Mesothelial cell of epicardium (in vitro differentiated cells): ENCODE data around the gene LRFN3. TPM values are rescaled to one million over a fixed set of nuclear protein-coding genes. Genes with fewer than 3 reads are reported as not detected.
"Not testable (repeated sequence)": the region's sequence is repeated elsewhere in the genome, so short reads cannot be mapped to it uniquely, and the experiment has no call there.

Experiments used
- DNase-seq, 2 experiments: peaks; one replicate each; pipeline ENCODE4 v3.0.0; 2021; ENCODE audit warnings: low spot score in 2 of 2; ENCODE audit not compliant: unreplicated experiment in 2 of 2
- H3K27ac Mint-ChIP-seq: 2 replicates; pipeline ENCODE4 v1.8.0; 2021; ENCODE audit warnings: mixed read lengths
- H3K27me3 Mint-ChIP-seq: 2 replicates; pipeline ENCODE4 v1.8.0; 2021; ENCODE audit warnings: low read depth, mixed read lengths
- H3K36me3 Mint-ChIP-seq: 2 replicates; pipeline ENCODE4 v1.8.0; 2021; ENCODE audit warnings: mixed read lengths
- H3K4me1 Mint-ChIP-seq: 2 replicates; pipeline ENCODE4 v1.8.0; 2021; ENCODE audit warnings: mixed read lengths
- H3K4me3 Mint-ChIP-seq: 2 replicates; pipeline ENCODE4 v1.8.0; 2021; ENCODE audit warnings: mild to moderate bottlenecking, moderate library complexity, mixed read lengths
- H3K9me3 Mint-ChIP-seq: 2 replicates; pipeline ENCODE4 v1.8.0; 2021; ENCODE audit warnings: mixed read lengths
- CTCF ChIP-seq: fragments of 200-600 bp; sonication (generic); IDR thresholded peaks from one replicate; pipeline ENCODE4 v1.5.0; 2021; ENCODE audit warnings: antibody characterized with exemption; ENCODE audit not compliant: unreplicated experiment
- total RNA-seq: library from RNA; stranded (reverse); gene quantifications from 3 replicates; pipeline ENCODE4 v1.2.1, GENCODE V29; 2021

Gene LRFN3
- total RNA-seq, 1 donor from 2014 or later: 25.7 TPM

GRCh38 chr19:35944556-35944955, 8.4 kb downstream of the LRFN3 start:
- DNase-seq: no peak
- Mint-ChIP-seq H3K4me1 (peaks cover 3% of the 10 kb centered on the region), H3K9me3 (no peaks in the 10 kb centered on the region), H3K4me3 (no peak overlapping the region), H3K36me3 (peaks cover 22% of the 10 kb centered on the region), H3K27ac (no peak overlapping the region), H3K27me3 (no peaks in the 10 kb centered on the region)
- TF ChIP-seq CTCF: no peak

- Mint-ChIP-seq H3K27me3 (no peaks in the 10 kb centered on the region), H3K4me3 (no peak overlapping the region), H3K9me3 (no peaks in the 10 kb centered on the region), H3K36me3 (peaks cover 22% of the 10 kb centered on the region), H3K27ac (no peak overlapping the region), H3K4me1 (peaks cover 3% of the 10 kb centered on the region)
- no peak for TF ChIP-seq CTCF
- no peak for DNase-seq
Observed at GRCh38 chr19:35945121-35945790, 9.1 kb downstream of the LRFN3 start.

GRCh38 chr19:35946203-35946602, 10.0 kb downstream of the LRFN3 start:
- no peak overlapping the region for H3K27ac Mint-ChIP-seq
- H3K4me3 Mint-ChIP-seq: no peak overlapping the region
- H3K36me3 Mint-ChIP-seq: peaks cover 17% of the 10 kb centered on the region
- TF ChIP-seq CTCF: no peak
- no peak for DNase-seq
- H3K27me3 Mint-ChIP-seq: peaks cover 2% of the 10 kb centered on the region
- no peaks in the 10 kb centered on the region for H3K9me3 Mint-ChIP-seq
- H3K4me1 Mint-ChIP-seq: peaks cover 3% of the 10 kb centered on the region

- H3K9me3 Mint-ChIP-seq: no peaks in the 10 kb centered on the region
- H3K27me3 Mint-ChIP-seq: peaks cover 19% of the 10 kb centered on the region
- no peak for TF ChIP-seq CTCF
- no peak overlapping the region for H3K27ac Mint-ChIP-seq
- DNase-seq: no peak
- H3K4me1 Mint-ChIP-seq: peaks cover 3% of the 10 kb centered on the region
- H3K36me3 Mint-ChIP-seq: peaks cover 1% of the 10 kb centered on the region
- no peak overlapping the region for H3K4me3 Mint-ChIP-seq
Observed at GRCh38 chr19:35949131-35949530, 13.0 kb downstream of the LRFN3 start.

- Mint-ChIP-seq H3K9me3 (peaks cover 5% of the 10 kb centered on the region), H3K27ac (no peak overlapping the region), H3K27me3 (peaks cover 72% of the 10 kb centered on the region), H3K4me3 (no peak overlapping the region), H3K36me3 (no peaks in the 10 kb centered on the region), H3K4me1 (no peaks in the 10 kb centered on the region)
- TF ChIP-seq CTCF: no peak
- DNase-seq: no peak
Observed at GRCh38 chr19:35955881-35956634, 19.9 kb downstream of the LRFN3 start.

- peaks cover 73% of the 10 kb centered on the region for H3K27me3 Mint-ChIP-seq
- not testable (repeated sequence) for H3K36me3 Mint-ChIP-seq, H3K9me3 Mint-ChIP-seq
Observed at GRCh38 chr19:35957411-35957810, 21.2 kb downstream of the LRFN3 start.

More at GRCh38 chr19:35957411-35957810, 21.2 kb downstream of the LRFN3 start:
- not testable (repeated sequence) for H3K4me1 Mint-ChIP-seq, H3K27ac Mint-ChIP-seq, DNase-seq, H3K4me3 Mint-ChIP-seq
